Stimulated activated CD8-positive, alpha-beta memory T cell treated with anti-CD3 and anti-CD28 coated beads, Interleukin-15, amount 100 ng/mL, for 24 hours (primary cell): ENCODE data around the gene SPC25.
"Not testable (repeated sequence)": the region's sequence is repeated elsewhere in the genome, so short reads cannot be mapped to it uniquely, and the experiment has no call there.

Experiments used
- DNase-seq: peaks from one replicate; pipeline ENCODE4 v3.0.0-alpha.2; 2020; ENCODE audit warnings: low read depth

Gene SPC25

DNA sequence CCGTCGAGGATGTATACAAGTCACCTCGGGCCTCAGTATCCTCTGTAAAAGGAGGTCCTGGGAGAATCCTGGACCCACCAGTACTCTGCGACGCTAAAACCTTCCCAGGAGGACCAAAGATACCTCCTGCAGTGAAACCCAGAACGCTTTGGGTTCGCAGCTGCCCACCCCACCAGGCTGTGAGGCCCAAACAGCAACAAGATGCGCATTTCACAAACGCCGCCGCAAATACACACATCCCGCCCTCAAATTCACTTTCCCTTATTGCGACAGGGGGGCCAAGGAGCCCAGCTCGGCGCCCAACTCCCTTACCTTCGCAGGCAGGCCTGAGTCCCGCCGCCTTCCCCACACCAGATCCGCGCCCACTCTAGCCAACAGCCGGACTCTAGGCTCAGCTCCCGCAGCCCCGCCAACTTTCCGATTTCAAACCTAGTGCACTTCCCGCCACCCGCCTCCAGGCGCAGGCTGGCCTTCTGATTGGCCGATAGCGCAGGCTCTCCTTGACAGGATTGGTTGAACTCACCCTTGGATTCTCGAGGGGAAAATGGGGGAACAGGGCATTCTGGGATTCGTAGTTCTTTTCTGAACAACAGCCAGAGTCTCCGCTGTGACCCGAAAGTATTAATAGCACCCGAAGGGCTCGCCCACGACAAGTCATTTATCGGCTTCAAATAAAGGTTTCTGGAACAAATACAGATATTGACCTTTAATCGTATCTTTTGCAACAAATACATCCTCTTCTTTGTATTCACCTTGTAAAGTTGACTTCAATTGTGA lies at the start of gene SPC25:
Gene SPC25, minus strand, starts transcription at position 425 of the 777 bp plus-strand sequence. CDS start 911 bp downstream, outside the sequence.
- peak; percentile 59 for DNase-seq

GRCh38 chr2:168939918-168940317 lies 49.7 kb upstream of the SPC25 start:
- DNase-seq = no peak

DNA sequence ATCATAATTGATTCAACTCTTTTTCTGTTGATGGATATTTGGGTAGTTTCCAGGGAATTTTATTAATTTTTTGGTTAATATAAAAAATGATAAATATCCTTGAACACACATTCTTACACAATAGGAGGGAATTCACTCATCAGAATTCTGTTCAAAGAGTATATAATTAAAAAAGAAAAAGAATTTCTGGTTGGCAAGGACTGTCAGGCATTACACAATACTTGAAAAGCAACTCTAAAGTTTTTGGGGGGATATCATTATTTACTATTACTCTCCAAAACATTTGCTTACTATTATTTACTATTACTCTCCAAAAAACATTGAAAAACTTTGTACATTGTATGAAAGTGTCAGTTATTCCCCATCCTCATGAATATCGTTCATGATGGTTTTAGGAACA lies 48.8 kb upstream of the SPC25 start:
- DNase-seq = no peak

GRCh38 chr2:168935810-168936581 lies 45.8 kb upstream of the SPC25 start:
- DNase-seq = no peak

DNA sequence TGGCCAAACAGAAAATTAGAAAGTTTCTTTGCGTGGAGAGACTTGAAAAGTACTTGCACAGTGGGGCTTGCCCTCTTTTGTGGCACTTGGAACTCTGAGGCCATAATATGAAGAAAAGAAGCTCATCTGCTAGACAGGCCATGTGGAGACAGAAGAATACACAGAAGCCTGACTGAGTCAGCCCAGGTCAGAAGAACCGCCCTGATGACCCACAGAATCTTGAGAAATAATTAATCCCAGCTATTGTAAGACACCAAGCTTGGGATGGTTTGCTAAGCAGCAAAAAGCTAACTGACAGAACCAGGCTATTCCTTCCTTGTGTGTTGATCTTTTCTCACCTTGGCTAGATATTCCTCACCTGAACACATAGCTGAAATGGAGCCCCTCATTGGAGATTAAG lies 44.6 kb upstream of the SPC25 start:
- no peak for DNase-seq

- not testable (repeated sequence) for DNase-seq
Observed at GRCh38 chr2:168932174-168932573, 41.9 kb upstream of the SPC25 start.

DNA sequence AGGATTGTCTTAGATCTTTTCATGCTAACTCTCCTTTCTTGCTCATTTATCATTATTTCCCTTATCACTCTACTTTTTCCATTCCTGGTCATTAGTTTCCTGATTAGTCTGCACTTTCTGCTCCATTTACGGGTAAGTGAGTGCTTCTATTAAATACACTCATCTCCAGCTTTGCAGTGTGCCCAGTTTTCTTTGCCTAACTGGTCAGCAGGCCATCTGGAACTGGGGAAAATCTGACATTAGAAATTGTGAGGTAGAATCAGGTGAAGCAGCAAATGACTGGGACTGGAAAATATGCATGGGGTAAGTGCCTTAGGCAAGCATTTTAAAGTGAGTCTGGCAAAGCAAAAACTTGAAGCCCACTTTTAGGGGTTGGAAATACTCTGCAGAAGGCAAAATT lies 40.0 kb upstream of the SPC25 start:
- DNase-seq = no peak

GRCh38 chr2:168929031-168929430 lies 38.8 kb upstream of the SPC25 start:
- DNase-seq = no peak

GRCh38 chr2:168928113-168928831 lies 38.0 kb upstream of the SPC25 start:
- no peak for DNase-seq

DNA sequence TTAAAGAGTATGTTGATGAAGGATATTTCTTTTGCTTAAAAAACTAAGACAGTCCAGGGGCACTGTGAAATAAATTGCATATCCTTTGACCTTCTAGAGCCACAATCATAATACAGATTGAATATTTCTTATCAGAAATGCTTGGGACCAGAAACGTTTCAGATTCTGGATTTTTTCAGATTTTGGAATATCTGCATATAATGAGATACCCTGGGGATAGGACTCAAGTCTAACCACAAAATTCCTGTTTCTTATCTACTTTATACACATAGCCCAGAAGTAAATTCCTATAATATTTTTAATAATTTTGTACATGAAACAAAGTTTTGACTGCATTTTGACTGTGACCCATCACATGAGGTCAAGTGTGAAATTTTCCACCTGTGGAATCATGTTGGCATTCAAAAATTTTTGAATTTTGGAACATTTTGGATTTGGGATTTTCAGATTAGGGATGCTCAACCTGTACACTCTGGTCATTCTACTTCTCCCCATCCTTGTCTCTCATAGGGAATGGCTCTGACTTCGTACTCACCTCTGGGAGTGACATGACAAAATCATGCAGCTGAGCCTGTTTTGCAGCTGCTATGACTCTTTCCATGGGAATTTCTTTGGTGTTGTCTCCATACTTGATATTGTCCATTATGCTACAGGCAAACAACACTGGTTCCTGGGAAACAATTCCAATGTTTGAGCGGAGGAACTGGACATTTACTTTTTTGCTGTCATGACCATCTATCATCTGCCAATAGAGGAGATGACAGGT lies 36.6 kb upstream of the SPC25 start:
- DNase-seq = no peak

- no peak for DNase-seq
Observed at GRCh38 chr2:168920504-168921157, 30.4 kb upstream of the SPC25 start.

DNA sequence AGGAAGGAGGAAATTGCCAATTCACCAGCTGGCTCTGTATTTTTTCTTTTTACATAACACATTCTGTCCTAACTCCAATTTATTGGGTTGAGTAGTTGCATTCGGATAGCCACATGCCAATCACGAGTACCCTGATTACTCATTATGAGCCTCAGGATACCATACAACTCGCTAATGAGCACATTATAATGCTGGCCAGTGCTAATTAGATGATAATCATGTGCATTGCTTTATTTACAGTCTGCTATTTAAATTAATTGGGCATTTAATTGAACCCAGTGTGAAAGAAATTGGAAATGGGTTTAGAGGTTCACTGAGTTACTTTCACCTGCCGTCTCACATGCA lies 26.1 kb upstream of the SPC25 start:
- no peak for DNase-seq

GRCh38 chr2:168915441-168916330 lies 25.5 kb upstream of the SPC25 start:
- no peak for DNase-seq

GRCh38 chr2:168913495-168913894 lies 23.3 kb upstream of the SPC25 start:
- no peak for DNase-seq

DNA sequence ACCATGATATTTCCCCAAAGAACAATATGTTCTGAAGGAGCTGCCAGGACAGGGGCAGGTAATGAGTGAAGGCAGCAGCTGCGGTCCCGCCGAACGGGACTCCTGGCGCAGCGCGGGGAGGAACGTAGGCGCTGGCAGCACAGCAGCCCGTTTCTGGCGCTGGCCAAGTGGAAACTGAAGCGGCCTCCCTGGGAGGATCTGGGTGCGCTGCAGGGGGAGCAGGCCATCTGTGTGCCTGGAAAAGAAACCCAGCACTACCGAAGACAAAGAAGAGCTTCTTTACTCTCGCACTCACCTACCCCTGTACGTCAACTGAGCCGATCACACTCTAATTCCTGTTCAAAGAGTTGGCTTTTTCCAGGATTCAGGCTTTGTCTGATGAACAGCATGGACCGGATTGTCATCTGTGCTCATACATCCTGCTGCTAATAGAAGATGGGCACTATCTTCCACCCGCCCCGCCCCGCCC lies 22.7 kb upstream of the SPC25 start:
- no peak for DNase-seq

GRCh38 chr2:168912466-168912865 lies 22.2 kb upstream of the SPC25 start:
- no peak for DNase-seq

- no peak for DNase-seq
Observed at GRCh38 chr2:168910330-168910729, 20.1 kb upstream of the SPC25 start.

- DNase-seq = no peak
Observed at GRCh38 chr2:168907940-168908662, 17.9 kb upstream of the SPC25 start.

GRCh38 chr2:168904358-168904757 lies 14.1 kb upstream of the SPC25 start:
- DNase-seq = no peak

DNA sequence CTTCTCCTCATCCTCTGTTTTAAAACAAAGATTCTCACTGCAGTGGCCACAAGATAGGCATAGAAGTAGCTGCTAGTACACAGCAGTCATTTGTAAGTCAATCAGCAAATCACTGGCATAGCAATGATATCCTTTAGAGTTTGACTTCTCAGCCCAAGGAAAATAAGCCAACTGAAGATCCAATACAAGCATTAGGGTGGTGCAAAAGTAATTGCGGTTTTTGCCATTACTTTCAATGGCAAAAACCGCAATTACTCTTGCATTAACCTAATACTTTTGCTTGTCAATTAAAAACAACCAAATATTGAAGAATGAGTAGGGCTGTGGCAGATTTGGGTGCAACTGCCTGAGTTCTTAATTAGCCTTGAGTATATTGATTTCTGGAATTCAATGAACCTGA lies 13.7 kb upstream of the SPC25 start:
- DNase-seq = no peak
